Measurements from ENCODE around the gene CHPF. TPM values are rescaled to one million over a fixed set of nuclear protein-coding genes. Genes with fewer than 3 reads are reported as not detected.

Gene CHPF
- total RNA-seq, 1 experiment from 2014 or later: 26.4 TPM

- ChIA-PET POLR2A (no interaction called here), CTCF (interaction anchor here (0.7 to 7.2 kb wide), 4 partner anchors 13 to 32 kb away, joined by 4 to 243 read pairs (median 30); no protein-coding TSS in a partner anchor)
- Mint-ChIP-seq H3K4me3 (ENCODE audit: unreplicated experiment) (peak overlapping the region; percentile 98), H3K4me1 (ENCODE audit: low read depth, unreplicated experiment) (peaks cover 16% of the 10 kb centered on the region), H3K27me3 (ENCODE audit: insufficient read depth, unreplicated experiment) (peaks cover 10% of the 10 kb centered on the region), H3K27ac (ENCODE audit: unreplicated experiment) (no peak overlapping the region), H3K9me3 (ENCODE audit: unreplicated experiment) (no peaks in the 10 kb centered on the region), H3K36me3 (ENCODE audit: insufficient read depth, unreplicated experiment) (peaks cover 11% of the 10 kb centered on the region)
- BruUV-seq (replicated peaks): no TSS peak
- Histone ChIP-seq H3K9me3 (no peaks in the 10 kb centered on the region), H3K36me3 (ENCODE audit: control insufficient read depth, insufficient read depth, low read length) (no peaks in the 10 kb centered on the region), H3K4me1 (peaks cover 14% of the 10 kb centered on the region; the same call in 1 of the 2 replicates), H3K27me3 (replicated peaks; ENCODE audit: control insufficient read depth, insufficient read depth, low read length) (no peaks in the 10 kb centered on the region), H3K4me3 (ENCODE audit: low read depth, low read length) (peak overlapping the region; percentile 86)
- intact Hi-C loops (cut with micrococcal nuclease; ENCODE audit: unreplicated experiment): no loop called here
- TF ChIP-seq CTCF (IDR thresholded peaks at IDR 0.05; ENCODE audit: insufficient read depth in 1 of 2, low read depth in 1 of 2, low read length in 1 of 2, severe bottlenecking in 1 of 2, unreplicated experiment in 1 of 2): no peak
- DNase-seq: no peak
Observed at GRCh38 chr2:219496825-219497494, 46.6 kb downstream of the CHPF start.

GRCh38 chr2:219496247-219496824, 47.3 kb downstream of the CHPF start:
- H3K9me3 Mint-ChIP-seq (ENCODE audit: unreplicated experiment): no peaks in the 10 kb centered on the region
- no TSS peak for BruUV-seq (replicated peaks)
- no peak overlapping the region for H3K27ac Mint-ChIP-seq (ENCODE audit: unreplicated experiment)
- H3K27me3 Mint-ChIP-seq (ENCODE audit: insufficient read depth, unreplicated experiment): peaks cover 12% of the 10 kb centered on the region
- Histone ChIP-seq H3K36me3 (ENCODE audit: control insufficient read depth, insufficient read depth, low read length) (no peaks in the 10 kb centered on the region), H3K9me3 (no peaks in the 10 kb centered on the region), H3K4me3 (ENCODE audit: low read depth, low read length) (no peak overlapping the region), H3K27me3 (replicated peaks; ENCODE audit: control insufficient read depth, insufficient read depth, low read length) (no peaks in the 10 kb centered on the region), H3K4me1 (peaks cover 14% of the 10 kb centered on the region; the same call in 1 of the 2 replicates)
- POLR2A ChIA-PET: no interaction called here
- CTCF ChIA-PET: interaction anchor here (0.7 to 7.2 kb wide), 10 partner anchors 11 to 93 kb away, joined by 4 to 243 read pairs (median 12); partner anchors contain the start of genes CHPF and TMEM198
- H3K4me1 Mint-ChIP-seq (ENCODE audit: low read depth, unreplicated experiment): peaks cover 16% of the 10 kb centered on the region
- H3K36me3 Mint-ChIP-seq (ENCODE audit: insufficient read depth, unreplicated experiment): peaks cover 11% of the 10 kb centered on the region
- intact Hi-C loops (cut with micrococcal nuclease; ENCODE audit: unreplicated experiment): no loop called here
- DNase-seq: no peak
- TF ChIP-seq CTCF (IDR thresholded peaks at IDR 0.05; ENCODE audit: insufficient read depth in 1 of 2, low read depth in 1 of 2, low read length in 1 of 2, severe bottlenecking in 1 of 2, unreplicated experiment in 1 of 2): no peak
- H3K4me3 Mint-ChIP-seq (ENCODE audit: unreplicated experiment): peak overlapping the region; percentile 44

- Mint-ChIP-seq H3K4me3 (ENCODE audit: unreplicated experiment) (no peak overlapping the region), H3K36me3 (ENCODE audit: insufficient read depth, unreplicated experiment) (peaks cover 11% of the 10 kb centered on the region), H3K9me3 (ENCODE audit: unreplicated experiment) (no peaks in the 10 kb centered on the region), H3K27me3 (ENCODE audit: insufficient read depth, unreplicated experiment) (peaks cover 12% of the 10 kb centered on the region), H3K4me1 (ENCODE audit: low read depth, unreplicated experiment) (peaks cover 16% of the 10 kb centered on the region), H3K27ac (ENCODE audit: unreplicated experiment) (no peak overlapping the region)
- POLR2A ChIA-PET: no interaction called here
- intact Hi-C loops (cut with micrococcal nuclease; ENCODE audit: unreplicated experiment): loop anchor here (1.0 kb wide), 1 partner anchor 35 kb away; no protein-coding TSS in a partner anchor
- Histone ChIP-seq H3K36me3 (ENCODE audit: control insufficient read depth, insufficient read depth, low read length) (no peaks in the 10 kb centered on the region), H3K4me3 (ENCODE audit: low read depth, low read length) (no peak overlapping the region), H3K9me3 (no peaks in the 10 kb centered on the region), H3K27me3 (replicated peaks; ENCODE audit: control insufficient read depth, insufficient read depth, low read length) (no peaks in the 10 kb centered on the region), H3K4me1 (peaks cover 14% of the 10 kb centered on the region; the same call in 1 of the 2 replicates)
- TF ChIP-seq CTCF (IDR thresholded peaks at IDR 0.05; ENCODE audit: insufficient read depth in 1 of 2, low read depth in 1 of 2, low read length in 1 of 2, severe bottlenecking in 1 of 2, unreplicated experiment in 1 of 2): peak; percentile 61 to 73
- DNase-seq: peak; percentile 80 to 83
- CTCF ChIA-PET: interaction anchor here (0.6 to 7.2 kb wide), 24 partner anchors 10 to 217 kb away, joined by 3 to 243 read pairs (median 6); partner anchors contain the start of genes CHPF, DNPEP, OBSL1 and TMEM198
- no TSS peak for BruUV-seq (replicated peaks)
Observed at GRCh38 chr2:219495531-219496122, 48.0 kb downstream of the CHPF start.

Data from Caco-2 (cell line).